Naive thymus-derived CD8-positive, alpha-beta T cell (primary cell): Measurements from ENCODE around the gene TFEB. TPM values are rescaled to one million over a fixed set of nuclear protein-coding genes. Genes with fewer than 3 reads are reported as not detected.

Experiments used
- ATAC-seq, 2 donors: fragments of 150-1000 bp; cut with Tn5 transposase in 1 of 2; sonication (Bioruptor Pico), chemical (Tn5 transposase) in 1 of 2; 1 replicate in 1 of 2; 2 replicates in 1 of 2; pipeline ENCODE4 v1.10.0; 2021; ENCODE audit warnings: mild to moderate bottlenecking in 2 of 2, moderate library complexity in 2 of 2
- POLR2A ChIA-PET: fragments of 350-600 bp; sonication (Branson Sonifier 250); formaldehyde crosslinking; loops from one replicate; lab custom pipeline; 2021; ENCODE audit warnings: antibody characterized with exemption; lab: Charles Lee
- DNase-seq, 10 donors: peaks; one replicate each; pipeline versions ENCODE4 v3.0.0 to v3.0.0-alpha.2; 2020 to 2022
- H3K27ac Mint-ChIP-seq, 10 donors: one replicate each; pipeline ENCODE4 v1.8.0; 2020 to 2022; ENCODE audit warnings: mild to moderate bottlenecking in 10 of 10, mixed read lengths in 10 of 10, moderate library complexity in 4 of 10, inconsistent platforms in 1 of 10
- H3K27me3 Mint-ChIP-seq, 5 donors: one replicate each; pipeline ENCODE4 v1.8.0; 2021 to 2022; ENCODE audit warnings: mixed read lengths in 5 of 5
- H3K36me3 Mint-ChIP-seq, 3 donors: one replicate each; pipeline ENCODE4 v1.8.0; 2020 to 2022; ENCODE audit warnings: mixed read lengths in 3 of 3, mild to moderate bottlenecking in 2 of 3, inconsistent platforms in 1 of 3
- H3K4me1 Mint-ChIP-seq, 4 donors: one replicate each; pipeline ENCODE4 v1.8.0; 2021 to 2022; ENCODE audit warnings: mixed read lengths in 4 of 4
- H3K4me3 Mint-ChIP-seq, 10 donors: one replicate each; pipeline ENCODE4 v1.8.0; 2020 to 2022; ENCODE audit warnings: mild to moderate bottlenecking in 10 of 10, mixed read lengths in 10 of 10, moderate library complexity in 6 of 10, inconsistent platforms in 1 of 10
- H3K9me3 Mint-ChIP-seq, 9 donors: one replicate each; pipeline ENCODE4 v1.8.0; 2020 to 2022; ENCODE audit warnings: mixed read lengths in 9 of 9, mild to moderate bottlenecking in 3 of 9, inconsistent platforms in 1 of 9, moderate library complexity in 1 of 9
- polyA plus RNA-seq, 3 donors: library from polyadenylated mRNA; unstranded; fragments of 300-500 nt; fragmentation: Illumina TruSeq; gene quantifications; one replicate each; pipeline ENCODE4 v1.2.3, GENCODE V29; 2021
- total RNA-seq, 8 experiments: library from RNA in 2 of 8; stranded (reverse) in 2 of 8; gene quantifications; one replicate each; pipeline ENCODE4 v1.2.3 and lab custom pipeline; 2021 to 2026

Gene TFEB
- total and polyA plus RNA-seq, 5 experiments from 2014 or later: 2.6 to 10.8 (median 9.2) TPM

- Mint-ChIP-seq H3K27me3 (peaks cover 15 to 67% (median 46%) of the 10 kb centered on the region in 5 donors), H3K27ac (no peak overlapping the region), H3K4me3 (no peak overlapping the region), H3K36me3 (peaks cover 0 to 3% (median 0%) of the 10 kb centered on the region in 3 donors), H3K9me3 (peaks cover 0 to 2% (median 0%) of the 10 kb centered on the region in 9 donors), H3K4me1 (peaks cover 0 to 10% (median 3%) of the 10 kb centered on the region in 4 donors)
- POLR2A ChIA-PET: no interaction called here
- peak in 1 of 10 donors; percentile 26 for DNase-seq
- no peak for ATAC-seq
Observed at GRCh38 chr6:41643899-41644269, 91.5 kb downstream of the TFEB start.

DNA sequence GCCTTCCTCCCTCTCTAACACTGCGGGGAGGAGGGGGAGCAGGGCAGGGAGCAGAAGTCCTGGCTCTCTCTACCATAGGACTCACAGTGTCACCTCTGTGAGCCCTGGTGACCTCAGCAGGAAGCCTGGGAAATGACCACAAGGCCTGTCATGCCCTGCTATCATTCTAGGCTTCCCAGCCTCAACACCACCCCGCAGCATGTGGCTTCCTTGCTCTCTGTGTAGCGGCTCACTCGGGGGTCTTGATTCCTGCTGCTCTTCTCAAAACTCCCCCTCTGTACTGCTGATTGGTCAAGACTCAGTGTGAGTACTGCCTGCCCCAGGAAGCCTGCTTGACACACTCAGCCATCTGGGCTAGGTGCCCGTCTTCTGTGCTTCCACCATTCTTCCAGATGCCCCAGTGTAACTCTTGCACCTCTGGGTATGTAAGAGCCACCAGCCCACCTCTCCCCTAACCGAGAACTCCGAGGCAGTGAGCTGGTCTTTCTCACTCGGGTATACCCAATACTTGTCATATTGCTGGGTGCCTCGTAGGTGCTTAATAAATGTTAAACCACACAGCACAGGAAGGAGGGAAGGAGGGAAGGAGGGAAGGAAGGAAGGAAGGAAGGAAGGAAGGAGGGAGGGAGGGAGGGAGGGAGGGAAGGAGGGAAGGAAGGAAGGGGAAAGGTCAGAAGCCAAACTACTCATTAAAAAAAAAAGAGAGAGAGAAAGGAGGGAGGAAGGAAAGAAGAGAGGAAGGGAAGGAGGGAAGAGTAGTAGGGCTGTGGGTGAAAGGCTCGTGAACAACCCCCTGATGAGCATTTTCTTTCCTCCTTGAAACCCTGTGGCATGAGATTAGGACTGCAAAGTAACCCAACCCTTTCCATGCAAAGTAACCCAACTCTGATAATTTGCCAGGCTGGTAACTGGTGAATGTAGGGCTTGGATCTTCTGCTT, 92.2 kb downstream of the TFEB start:
- Mint-ChIP-seq H3K4me1 (peaks cover under 1 to 10% (median 5%) of the 10 kb centered on the region in 4 donors), H3K4me3 (no peak overlapping the region), H3K27ac (no peak overlapping the region), H3K9me3 (peaks cover 0 to 2% (median 0%) of the 10 kb centered on the region in 9 donors), H3K27me3 (peaks cover 15 to 68% (median 46%) of the 10 kb centered on the region in 5 donors), H3K36me3 (peaks cover 0 to 3% (median 0%) of the 10 kb centered on the region in 3 donors)
- POLR2A ChIA-PET: no interaction called here
- DNase-seq (peak in 1 of 10 donors; percentile 6), ATAC-seq (no peak)

- peaks cover 0 to 2% (median 0%) of the 10 kb centered on the region in 9 donors for H3K9me3 Mint-ChIP-seq
- peaks cover 18 to 76% (median 50%) of the 10 kb centered on the region in 5 donors for H3K27me3 Mint-ChIP-seq
- ATAC-seq (no peak), DNase-seq (peak in 1 of 10 donors; percentile 44)
- H3K4me1 Mint-ChIP-seq: peaks cover 8 to 10% (median 10%) of the 10 kb centered on the region in 4 donors
- no peak overlapping the region for H3K4me3 Mint-ChIP-seq
- H3K27ac Mint-ChIP-seq: peak overlapping the region in 1 of 10 donors; percentile 12
- POLR2A ChIA-PET: no interaction called here
- peaks cover 0 to 3% (median 0%) of the 10 kb centered on the region in 3 donors for H3K36me3 Mint-ChIP-seq
Observed at GRCh38 chr6:41642090-41642959, 93.1 kb downstream of the TFEB start.

- ATAC-seq: no peak
- peak in 1 of 10 donors; percentile 47 for DNase-seq
- Mint-ChIP-seq H3K4me1 (peaks cover 8 to 12% (median 10%) of the 10 kb centered on the region in 4 donors), H3K27ac (no peak overlapping the region), H3K27me3 (peaks cover 20 to 82% (median 54%) of the 10 kb centered on the region in 5 donors), H3K9me3 (peaks cover 0 to 2% (median 0%) of the 10 kb centered on the region in 9 donors), H3K4me3 (no peak overlapping the region), H3K36me3 (peaks cover 0 to 3% (median 0%) of the 10 kb centered on the region in 3 donors)
- POLR2A ChIA-PET: no interaction called here
Observed at GRCh38 chr6:41641352-41641925, 94.0 kb downstream of the TFEB start.

DNA sequence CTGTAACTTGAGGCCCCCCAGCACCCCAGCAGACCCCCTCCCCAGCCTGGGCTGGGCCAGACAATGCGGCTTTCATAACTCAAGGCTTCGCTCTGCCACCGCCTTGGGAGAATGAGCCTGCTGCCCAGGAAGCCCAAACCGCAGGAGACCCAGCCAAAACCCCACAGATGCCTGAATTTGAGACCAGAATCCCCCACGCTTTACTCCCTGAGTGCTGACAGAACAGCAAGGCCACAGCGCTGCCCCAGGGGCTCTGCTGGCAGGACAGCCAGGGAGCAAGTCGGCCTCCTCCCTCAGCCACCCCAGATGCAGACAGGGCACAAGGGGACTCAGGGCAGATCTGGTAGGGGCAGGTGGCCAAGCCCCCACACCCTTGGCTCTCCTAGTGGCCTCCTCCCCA, 95.0 kb downstream of the TFEB start:
- ATAC-seq (no peak), DNase-seq (peak in 1 of 10 donors; percentile 36)
- Mint-ChIP-seq H3K27me3 (peaks cover 25 to 82% (median 52%) of the 10 kb centered on the region in 5 donors), H3K9me3 (peaks cover 0 to 2% (median 0%) of the 10 kb centered on the region in 9 donors), H3K27ac (peak overlapping the region in 1 of 10 donors; percentile 8), H3K36me3 (peaks cover 0 to 3% (median 0%) of the 10 kb centered on the region in 3 donors), H3K4me1 (peaks cover 7 to 13% (median 9%) of the 10 kb centered on the region in 4 donors), H3K4me3 (peak overlapping the region in 1 of 10 donors; percentile 69)
- POLR2A ChIA-PET: no interaction called here

DNA sequence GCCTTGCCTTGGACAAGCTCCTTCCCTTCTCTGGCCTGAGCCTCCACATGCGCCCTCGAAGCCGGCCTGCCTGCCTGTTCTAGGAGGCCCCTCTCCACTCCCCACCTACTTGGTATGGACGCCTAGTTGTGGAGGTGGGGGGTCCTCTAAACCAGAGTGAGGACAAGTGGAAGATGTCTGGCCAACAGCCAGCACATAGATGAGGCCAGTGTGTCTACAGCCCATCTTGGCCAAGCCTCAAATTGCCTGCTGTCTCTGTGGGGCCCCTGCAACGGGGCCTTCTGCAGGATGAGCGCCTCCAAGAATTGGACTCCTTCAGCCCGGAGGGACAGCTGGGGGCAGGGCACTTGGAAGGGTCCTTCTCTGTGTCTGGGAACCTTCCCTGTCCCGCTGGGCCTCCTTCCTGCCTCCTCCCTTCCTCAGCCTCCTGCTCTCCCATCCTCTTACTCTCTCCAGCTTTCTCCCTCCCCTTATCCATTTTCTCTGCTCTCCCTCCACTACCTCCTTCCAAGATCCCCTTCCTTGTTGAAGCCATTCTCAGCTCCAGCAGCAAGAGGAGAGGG, 95.5 kb downstream of the TFEB start:
- peak overlapping the region in 9 of 10 donors; percentile 14 to 80 (median 62) for H3K4me3 Mint-ChIP-seq
- no peak for ATAC-seq
- peak overlapping the region in 1 of 10 donors; percentile 8 for H3K27ac Mint-ChIP-seq
- peaks cover 7 to 13% (median 9%) of the 10 kb centered on the region in 4 donors for H3K4me1 Mint-ChIP-seq
- H3K36me3 Mint-ChIP-seq: peaks cover 0 to 3% (median 0%) of the 10 kb centered on the region in 3 donors
- peaks cover 0 to 2% (median 0%) of the 10 kb centered on the region in 9 donors for H3K9me3 Mint-ChIP-seq
- DNase-seq: peak in 1 of 10 donors; percentile 48
- H3K27me3 Mint-ChIP-seq: peaks cover 29 to 82% (median 53%) of the 10 kb centered on the region in 5 donors
- POLR2A ChIA-PET: no interaction called here

DNA sequence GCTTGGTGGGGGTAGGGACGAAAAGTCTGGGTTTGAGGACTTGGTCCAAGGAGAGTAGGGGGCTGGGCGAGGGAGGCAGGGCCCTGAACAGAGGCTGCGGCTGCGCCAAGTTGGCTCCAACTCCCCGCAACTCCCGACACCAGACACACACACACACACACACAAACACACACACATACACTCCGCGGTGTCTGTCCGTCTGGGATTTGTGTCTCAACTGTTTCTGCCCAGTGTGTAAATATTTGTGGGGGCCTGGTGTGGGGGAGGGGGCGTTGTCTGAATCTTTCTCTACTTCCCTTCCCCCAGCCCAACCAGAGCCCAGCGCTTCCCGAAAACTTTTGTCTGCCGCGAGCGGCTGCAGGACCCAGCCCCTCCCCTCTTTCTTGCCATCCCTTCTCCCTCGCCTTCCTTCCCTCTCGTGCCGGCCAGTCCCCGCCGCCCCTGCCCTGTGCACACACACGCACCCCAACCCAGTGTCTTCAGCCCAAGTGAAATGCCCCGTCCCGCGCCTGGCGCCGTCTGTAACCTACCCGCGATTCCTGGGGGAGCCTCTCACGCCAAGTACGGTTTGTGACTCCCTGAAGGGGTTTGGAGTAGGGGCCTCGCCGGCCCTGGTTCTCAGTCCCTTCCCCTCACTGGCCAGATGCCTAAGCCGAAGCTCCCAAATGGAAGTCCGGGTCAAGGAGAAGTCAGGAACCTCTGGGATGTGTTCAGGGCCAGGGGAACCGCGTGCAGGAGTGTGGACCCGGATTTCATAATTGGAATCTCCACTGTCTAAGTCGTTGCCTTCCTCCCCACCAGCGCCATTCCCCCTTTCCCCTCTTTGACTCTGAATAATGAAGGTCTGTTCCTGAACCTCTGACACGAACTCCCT, 96.2 kb downstream of the TFEB start:
- DNase-seq: peak in 1 of 10 donors; percentile 62
- Mint-ChIP-seq H3K36me3 (peaks cover 0 to 3% (median 0%) of the 10 kb centered on the region in 3 donors), H3K4me3 (peak overlapping the region in 9 of 10 donors; percentile 32 to 80 (median 62)), H3K27me3 (peaks cover 29 to 77% (median 48%) of the 10 kb centered on the region in 5 donors), H3K4me1 (peaks cover 3 to 13% (median 9%) of the 10 kb centered on the region in 4 donors), H3K27ac (peak overlapping the region in 1 of 10 donors; percentile 40), H3K9me3 (peaks cover 0 to 2% (median 0%) of the 10 kb centered on the region in 9 donors)
- no peak for ATAC-seq
- POLR2A ChIA-PET: no interaction called here

DNA sequence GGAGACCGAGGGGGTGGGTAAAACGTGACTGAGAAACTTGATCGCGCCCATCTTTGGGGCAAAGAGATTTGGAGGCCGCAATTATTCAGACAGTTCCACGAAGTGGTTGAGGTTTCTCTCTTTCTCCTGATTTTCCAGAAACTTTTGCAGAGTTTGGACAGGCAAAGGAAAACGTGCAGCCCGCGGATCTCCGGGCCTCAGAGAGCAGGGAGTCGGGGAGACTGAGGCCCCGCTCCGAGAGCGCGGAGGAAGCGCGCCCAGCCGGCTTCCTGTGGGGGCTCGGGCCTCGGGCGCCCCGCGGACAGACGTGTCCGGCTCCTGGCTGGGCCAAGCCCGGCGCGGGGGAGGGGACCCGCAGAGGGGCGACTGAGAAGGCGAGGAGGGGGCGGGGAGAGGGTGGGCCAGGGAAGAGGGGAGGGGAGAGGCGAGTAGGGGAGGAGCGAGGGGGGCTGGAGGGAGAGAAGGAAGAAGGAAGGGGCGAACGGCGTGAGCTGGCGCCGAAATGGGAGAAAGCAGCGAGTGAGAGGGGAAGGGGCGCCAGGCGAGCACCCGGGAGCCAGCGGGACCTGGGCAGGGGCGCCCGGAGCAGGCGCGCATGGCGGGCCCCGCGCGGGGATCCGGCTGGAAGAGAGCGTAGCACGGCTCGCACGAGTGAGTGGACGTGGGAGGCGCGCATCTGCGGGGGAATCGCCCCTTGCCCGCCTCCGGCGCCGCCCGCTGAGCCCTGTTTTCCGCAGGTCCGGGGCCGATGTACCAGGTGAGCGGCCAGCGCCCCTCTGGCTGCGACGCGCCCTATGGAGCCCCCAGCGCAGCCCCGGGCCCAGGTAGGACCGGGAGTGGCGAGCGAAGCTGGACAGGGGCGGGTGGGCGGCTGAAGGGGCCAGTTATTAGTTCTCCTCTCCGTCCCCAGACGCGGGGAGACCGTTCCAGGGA, 97.1 kb downstream of the TFEB start, which contains the start of gene MDFI:
MDFI (plus strand) TSS at position 467 of the 933 bp plus-strand sequence; CDS start at position 749, 282 bp downstream.
- ATAC-seq (peak in 1 of 2 donors; percentile 30), DNase-seq (peak in 1 of 10 donors; percentile 50)
- Mint-ChIP-seq H3K9me3 (peaks cover 0 to 2% (median 0%) of the 10 kb centered on the region in 9 donors), H3K27ac (peak within 1 kb of the TSS in 1 of 10 donors; percentile 40), H3K4me3 (peak within 1 kb of the TSS; percentile 60 to 82 (median 70)), H3K27me3 (peaks cover 29 to 75% (median 48%) of the 10 kb centered on the region in 5 donors), H3K4me1 (peaks cover 3 to 13% (median 9%) of the 10 kb centered on the region in 4 donors), H3K36me3 (peaks cover 0 to 3% (median 0%) of the 10 kb centered on the region in 3 donors)
- POLR2A ChIA-PET: no interaction called here

DNA sequence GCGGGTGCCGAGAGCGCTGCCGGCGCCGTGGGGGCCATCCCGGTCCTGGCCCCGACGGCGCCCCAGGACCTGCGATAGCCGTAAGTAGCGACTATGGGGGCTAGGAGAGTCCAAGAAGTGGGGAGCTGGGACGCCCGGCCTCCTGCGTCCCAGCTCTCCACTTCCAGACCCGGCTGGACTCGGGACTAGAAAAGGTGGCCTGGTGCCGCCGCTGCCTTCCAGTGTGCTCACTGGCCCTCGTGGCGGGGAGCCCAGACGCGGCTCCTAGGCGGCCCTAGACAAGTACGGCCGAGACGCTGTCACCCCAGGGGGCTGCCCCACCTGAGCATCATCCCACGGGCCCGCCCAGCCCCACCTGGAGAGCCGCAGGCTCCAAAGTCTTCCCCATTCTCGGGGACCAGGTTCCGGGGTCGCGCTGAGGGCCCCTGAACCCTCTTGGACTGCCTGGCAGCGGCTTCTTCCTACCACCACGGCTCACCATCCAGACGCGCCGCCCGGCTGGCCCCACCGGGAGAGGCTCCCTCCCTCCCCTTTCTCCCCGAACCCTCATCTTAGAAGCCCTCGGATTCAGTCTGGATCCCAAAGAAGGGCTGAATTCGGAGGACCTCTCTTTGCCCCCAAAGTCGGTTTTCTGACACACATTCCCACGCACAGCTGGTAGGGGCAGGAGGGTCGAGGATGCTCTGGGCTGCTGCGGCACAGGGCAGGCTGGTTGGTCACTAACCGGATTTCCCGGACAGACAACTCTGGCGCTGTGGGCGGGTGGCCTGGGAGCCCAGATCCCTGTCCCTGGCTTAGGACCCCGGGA, 98.0 kb downstream of the TFEB start:
- DNase-seq (peak in 1 of 10 donors; percentile 58), ATAC-seq (no peak)
- peak overlapping the region; percentile 60 to 82 (median 70) for H3K4me3 Mint-ChIP-seq
- H3K4me1 Mint-ChIP-seq: peaks cover 3 to 13% (median 9%) of the 10 kb centered on the region in 4 donors
- peaks cover 0 to 3% (median 0%) of the 10 kb centered on the region in 3 donors for H3K36me3 Mint-ChIP-seq
- no peak overlapping the region for H3K27ac Mint-ChIP-seq
- peaks cover 0 to 2% (median 0%) of the 10 kb centered on the region in 9 donors for H3K9me3 Mint-ChIP-seq
- POLR2A ChIA-PET: no interaction called here
- H3K27me3 Mint-ChIP-seq: peaks cover 26 to 66% (median 43%) of the 10 kb centered on the region in 5 donors
